D721Med (cell line): ENCODE results near the gene ADCY9.

Experiments
- DNase-seq: peaks from one replicate; pipeline ENCODE4 v3.0.0; 2011; ENCODE audit warnings: low spot score; ENCODE audit not compliant: insufficient read length
- FAIRE-seq: peaks from 2 replicates; lab custom pipeline; 2011; peaks lifted over from hg19 to GRCh38; lab: Jason Lieb, UNC
- CTCF ChIP-seq: IDR thresholded peaks from 2 replicates; pipeline ENCODE4 v1.5.1; 2012; ENCODE audit warnings: mild to moderate bottlenecking, control low read depth; ENCODE audit not compliant: insufficient read depth; ENCODE audit errors: missing control alignments

ADCY9 gene

GRCh38 chr16:4005281-4005680 is 111.0 kb downstream of the ADCY9 start:
- TF ChIP-seq CTCF, result no peak
- FAIRE-seq (no peak), DNase-seq (no peak)

- no peak for TF ChIP-seq CTCF
- no peak for FAIRE-seq
- no peak for DNase-seq
Observed at GRCh38 chr16:4004206-4004605, 112.0 kb downstream of the ADCY9 start.

- TF ChIP-seq CTCF, result no peak
- no peak for FAIRE-seq
- DNase-seq, result no peak
Observed at GRCh38 chr16:4003576-4003975, 112.7 kb downstream of the ADCY9 start.

GRCh38 chr16:4003166-4003565 is 113.1 kb downstream of the ADCY9 start:
- FAIRE-seq (no peak), DNase-seq (no peak)
- TF ChIP-seq CTCF, result no peak

GRCh38 chr16:4002121-4002520 is 114.1 kb downstream of the ADCY9 start:
- no peak for DNase-seq
- no peak for FAIRE-seq
- TF ChIP-seq CTCF, result no peak

- no peak for TF ChIP-seq CTCF
- FAIRE-seq, result peak; percentile 96
- no peak for DNase-seq
Observed at GRCh38 chr16:3999479-4000325, 116.5 kb downstream of the ADCY9 start.

- TF ChIP-seq CTCF, result peak; percentile 21
- DNase-seq (no peak), FAIRE-seq (no peak)
Observed at GRCh38 chr16:3998793-3999478, 117.3 kb downstream of the ADCY9 start.
